Fibroblast of skin of right biceps (primary cell): Measurements from ENCODE around the gene IRX5.

ENCODE experiments used
- DNase-seq: peaks from one replicate; pipeline ENCODE4 v3.0.0-alpha.2; 2013

Gene IRX5

GRCh38 chr16:54931120-54932014 is 702 bp downstream of the IRX5 start:
- peak; percentile 45 for DNase-seq

- DNase-seq = no peak
These were observed 1.5 kb downstream of the IRX5 start for GRCh38 chr16:54932021-54932660.

- peak; percentile 54 for DNase-seq
These were observed 2.1 kb downstream of the IRX5 start for GRCh38 chr16:54932737-54933254.

GRCh38 chr16:54933281-54934011 is 2.8 kb downstream of the IRX5 start:
- peak; percentile 42 for DNase-seq

GRCh38 chr16:54934481-54935265 is 4.0 kb downstream of the IRX5 start:
- peak; percentile 74 for DNase-seq

- DNase-seq = peak; percentile 44
These were observed 4.8 kb downstream of the IRX5 start for GRCh38 chr16:54935266-54935968.

GRCh38 chr16:54936201-54936978 is 5.7 kb downstream of the IRX5 start:
- peak; percentile 73 for DNase-seq

- DNase-seq = peak; percentile 89
These were observed 6.5 kb downstream of the IRX5 start for GRCh38 chr16:54936979-54937670.

GRCh38 chr16:54937671-54938211 is 7.1 kb downstream of the IRX5 start:
- DNase-seq = no peak

- peak; percentile 69 for DNase-seq
These were observed 7.8 kb downstream of the IRX5 start for GRCh38 chr16:54938212-54939028.

GRCh38 chr16:54939029-54939346 is 8.3 kb downstream of the IRX5 start:
- no peak for DNase-seq

GRCh38 chr16:54939510-54940278 is 9.0 kb downstream of the IRX5 start:
- no peak for DNase-seq

- no peak for DNase-seq
These were observed 9.6 kb downstream of the IRX5 start for GRCh38 chr16:54940279-54940604.

- no peak for DNase-seq
These were observed 11.8 kb downstream of the IRX5 start for GRCh38 chr16:54942353-54942943.

- DNase-seq = no peak
These were observed 13.3 kb downstream of the IRX5 start for GRCh38 chr16:54944002-54944401.

- DNase-seq = no peak
These were observed 14.4 kb downstream of the IRX5 start for GRCh38 chr16:54945063-54945462.

GRCh38 chr16:54946909-54947308 is 16.2 kb downstream of the IRX5 start:
- DNase-seq = peak; percentile 33

GRCh38 chr16:54947616-54948015 is 17.0 kb downstream of the IRX5 start:
- no peak for DNase-seq
